Measurements from ENCODE around the gene TUFT1. TPM values are rescaled to one million over a fixed set of nuclear protein-coding genes. Genes with fewer than 3 reads are reported as not detected.

TUFT1 gene
- total and polyA plus RNA-seq, 9 of the 15 experiments (the other 6 are each of a cell fraction or from before 2014, with no cell fraction given): 0.54 to 2.0 (median 1.7) TPM

DNA sequence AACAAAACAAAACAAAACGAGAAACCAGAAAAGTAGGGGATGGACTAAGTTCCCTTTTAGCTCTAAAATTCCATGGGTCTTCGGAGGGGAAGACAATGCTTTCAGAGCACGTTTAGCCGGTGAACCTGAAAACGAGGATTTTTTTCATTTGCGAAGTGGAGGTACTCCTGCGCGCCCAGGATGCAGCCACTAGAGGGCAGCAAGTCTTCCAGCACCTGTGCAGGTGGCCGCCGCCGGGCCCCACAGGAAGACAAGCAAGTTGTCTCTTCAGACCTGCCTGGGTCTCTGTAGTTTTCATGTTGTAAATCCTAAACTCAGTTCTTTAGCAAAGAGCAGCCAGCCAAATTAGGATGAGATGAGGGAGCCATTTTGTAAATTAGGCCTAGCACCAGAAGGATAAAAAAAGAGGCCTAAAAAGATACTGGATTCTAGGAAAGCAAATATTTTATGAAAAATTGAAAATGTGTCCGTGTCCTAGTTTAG lies 54.1 kb downstream of the TUFT1 start (continued):
- TF ChIP-seq REST (IDR thresholded peaks at IDR 0.05; ENCODE audit: borderline replicate concordance) (peak; percentile 78), REST (CRISPR knock-in tag; IDR thresholded peaks at IDR 0.05; ENCODE audit: low read depth) (no peak), HDAC3 (IDR thresholded peaks at IDR 0.05; ENCODE audit: borderline replicate concordance, partially characterized antibody) (no peak), MAX (CRISPR knock-in tag; IDR thresholded peaks at IDR 0.05) (peak; percentile 73), L3MBTL2 (IDR thresholded peaks at IDR 0.05) (0 out of 2 replicates have a peak, but pooled peaks have one; percentile 28), CTBP1 (IDR thresholded peaks at IDR 0.05; ENCODE audit: borderline replicate concordance) (peak; percentile 79; the same call in 1 of the 2 replicates), ELF4 (CRISPR knock-in tag; IDR thresholded peaks at IDR 0.05) (no peak), NRF1 (conservative IDR thresholded peaks at IDR 0.05 in 1 of 2, IDR thresholded peaks at IDR 0.05 in 1 of 2) (0 out of 4 replicates have a peak, but pooled peaks have one; percentile 17 to 18), RAD21 (CRISPR knock-in tag; conservative IDR thresholded peaks at IDR 0.05 in 1 of 2, IDR thresholded peaks at IDR 0.05 in 1 of 2) (peak; percentile 59 to 81), ELK3 (CRISPR knock-in tag; IDR thresholded peaks at IDR 0.05) (no peak)
- TF ChIP-seq, protein P1, sequence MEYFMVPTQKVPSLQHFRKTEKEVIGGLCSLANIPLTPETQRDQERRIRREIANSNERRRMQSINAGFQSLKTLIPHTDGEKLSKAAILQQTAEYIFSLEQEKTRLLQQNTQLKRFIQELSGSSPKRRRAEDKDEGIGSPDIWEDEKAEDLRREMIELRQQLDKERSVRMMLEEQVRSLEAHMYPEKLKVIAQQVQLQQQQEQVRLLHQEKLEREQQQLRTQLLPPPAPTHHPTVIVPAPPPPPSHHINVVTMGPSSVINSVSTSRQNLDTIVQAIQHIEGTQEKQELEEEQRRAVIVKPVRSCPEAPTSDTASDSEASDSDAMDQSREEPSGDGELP (CRISPR knock-in tag; IDR thresholded peaks at IDR 0.05; ENCODE audit: borderline replicate concordance): peak; percentile 56; the same call in 1 of the 2 replicates
- TF ChIP-seq, protein P2, sequence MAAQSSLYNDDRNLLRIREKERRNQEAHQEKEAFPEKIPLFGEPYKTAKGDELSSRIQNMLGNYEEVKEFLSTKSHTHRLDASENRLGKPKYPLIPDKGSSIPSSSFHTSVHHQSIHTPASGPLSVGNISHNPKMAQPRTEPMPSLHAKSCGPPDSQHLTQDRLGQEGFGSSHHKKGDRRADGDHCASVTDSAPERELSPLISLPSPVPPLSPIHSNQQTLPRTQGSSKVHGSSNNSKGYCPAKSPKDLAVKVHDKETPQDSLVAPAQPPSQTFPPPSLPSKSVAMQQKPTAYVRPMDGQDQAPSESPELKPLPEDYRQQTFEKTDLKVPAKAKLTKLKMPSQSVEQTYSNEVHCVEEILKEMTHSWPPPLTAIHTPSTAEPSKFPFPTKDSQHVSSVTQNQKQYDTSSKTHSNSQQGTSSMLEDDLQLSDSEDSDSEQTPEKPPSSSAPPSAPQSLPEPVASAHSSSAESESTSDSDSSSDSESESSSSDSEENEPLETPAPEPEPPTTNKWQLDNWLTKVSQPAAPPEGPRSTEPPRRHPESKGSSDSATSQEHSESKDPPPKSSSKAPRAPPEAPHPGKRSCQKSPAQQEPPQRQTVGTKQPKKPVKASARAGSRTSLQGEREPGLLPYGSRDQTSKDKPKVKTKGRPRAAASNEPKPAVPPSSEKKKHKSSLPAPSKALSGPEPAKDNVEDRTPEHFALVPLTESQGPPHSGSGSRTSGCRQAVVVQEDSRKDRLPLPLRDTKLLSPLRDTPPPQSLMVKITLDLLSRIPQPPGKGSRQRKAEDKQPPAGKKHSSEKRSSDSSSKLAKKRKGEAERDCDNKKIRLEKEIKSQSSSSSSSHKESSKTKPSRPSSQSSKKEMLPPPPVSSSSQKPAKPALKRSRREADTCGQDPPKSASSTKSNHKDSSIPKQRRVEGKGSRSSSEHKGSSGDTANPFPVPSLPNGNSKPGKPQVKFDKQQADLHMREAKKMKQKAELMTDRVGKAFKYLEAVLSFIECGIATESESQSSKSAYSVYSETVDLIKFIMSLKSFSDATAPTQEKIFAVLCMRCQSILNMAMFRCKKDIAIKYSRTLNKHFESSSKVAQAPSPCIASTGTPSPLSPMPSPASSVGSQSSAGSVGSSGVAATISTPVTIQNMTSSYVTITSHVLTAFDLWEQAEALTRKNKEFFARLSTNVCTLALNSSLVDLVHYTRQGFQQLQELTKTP (IDR thresholded peaks at IDR 0.05; ENCODE audit: low read depth in 1 of 2, partially characterized antibody in 2 of 2): no peak

Measured in K562 (cell line).